AML-193 (cell line): ENCODE results near the gene NFATC2.

Source experiments
- DNase-seq, 2 experiments: peaks; one replicate each; lab custom pipeline; 2025; lab: John Stamatoyannopoulos, UW

NFATC2 gene

DNA sequence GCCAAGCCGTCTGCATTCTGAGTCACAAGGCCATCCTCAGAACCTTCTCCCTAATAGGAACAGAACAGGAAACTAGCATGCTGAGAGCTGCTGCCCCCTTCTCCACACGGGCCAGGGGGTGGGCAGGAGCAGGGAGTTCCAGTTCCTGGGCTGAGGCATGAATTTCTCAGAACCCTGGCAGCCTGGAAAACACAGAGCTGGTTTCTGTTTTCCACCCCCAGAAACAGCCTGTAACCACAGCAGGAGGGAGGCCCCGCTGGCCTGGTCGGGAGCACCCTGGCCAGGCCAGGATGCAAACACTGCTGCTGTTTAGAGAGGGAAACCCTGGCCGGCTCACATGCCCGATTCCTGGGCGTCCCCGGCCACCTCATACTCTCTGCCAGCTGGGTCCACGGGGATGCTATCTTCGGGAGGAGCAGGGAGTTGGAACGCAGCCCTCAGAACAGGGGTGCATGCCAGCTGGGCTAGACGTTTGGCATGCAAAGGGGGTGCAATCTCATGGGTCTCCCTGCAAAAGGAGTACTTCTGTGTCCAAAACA, 130.1 kb downstream of the NFATC2 start:
- no peak for DNase-seq

DNA sequence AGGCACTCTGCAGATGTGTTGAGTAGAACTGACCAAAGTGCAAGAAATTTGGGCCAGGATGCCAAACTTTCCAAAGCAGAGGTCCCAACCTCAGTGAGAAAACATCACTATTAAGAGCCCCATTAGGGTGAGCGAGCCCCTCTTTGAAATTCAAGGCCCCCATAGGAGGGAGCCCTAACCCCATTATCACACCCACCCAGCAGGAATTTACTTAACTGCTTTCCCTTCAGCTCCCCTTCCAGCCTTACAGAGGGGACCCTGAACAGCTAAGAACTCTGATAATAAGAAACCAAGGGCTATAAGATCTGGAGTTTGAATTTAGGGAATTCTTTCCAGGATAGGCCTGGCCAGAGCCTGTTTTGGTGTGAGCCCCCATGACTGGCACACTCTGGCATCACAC, 130.6 kb downstream of the NFATC2 start:
- no peak for DNase-seq

DNA sequence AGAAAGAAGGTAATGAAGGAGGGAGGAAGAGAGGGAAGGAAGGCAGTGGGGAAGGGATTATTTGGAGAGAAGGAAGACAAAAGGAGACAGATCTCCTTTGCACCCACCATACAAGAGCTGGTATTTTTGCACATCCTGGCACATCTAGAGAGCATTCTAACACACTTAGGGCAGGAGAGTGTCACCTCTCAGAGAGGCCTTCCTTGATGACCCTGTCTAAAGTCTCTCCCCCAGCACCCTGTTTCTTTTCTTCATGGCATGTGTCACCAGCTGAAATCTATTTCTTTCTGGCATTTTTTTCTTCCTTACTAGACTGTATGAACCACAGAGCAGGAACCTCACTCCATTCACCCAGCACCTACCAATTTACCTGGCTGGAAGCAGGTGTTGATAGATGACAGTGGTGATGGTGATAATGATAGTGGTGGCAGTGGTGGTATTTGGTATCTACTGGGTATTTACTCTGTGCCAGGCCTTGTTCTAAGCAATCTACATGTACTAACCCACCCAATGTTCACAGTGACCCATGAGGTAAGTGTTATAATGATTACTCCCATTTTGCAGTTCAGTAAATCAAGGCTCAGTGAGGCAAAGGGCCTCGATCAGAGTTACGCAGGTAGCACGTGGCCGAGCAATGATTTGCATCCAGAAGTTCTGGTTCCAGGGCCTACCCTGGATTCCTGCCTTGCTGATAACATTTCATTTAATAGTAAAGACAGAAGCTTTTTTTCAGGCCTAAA, 131.8 kb downstream of the NFATC2 start:
- DNase-seq = no peak

DNA sequence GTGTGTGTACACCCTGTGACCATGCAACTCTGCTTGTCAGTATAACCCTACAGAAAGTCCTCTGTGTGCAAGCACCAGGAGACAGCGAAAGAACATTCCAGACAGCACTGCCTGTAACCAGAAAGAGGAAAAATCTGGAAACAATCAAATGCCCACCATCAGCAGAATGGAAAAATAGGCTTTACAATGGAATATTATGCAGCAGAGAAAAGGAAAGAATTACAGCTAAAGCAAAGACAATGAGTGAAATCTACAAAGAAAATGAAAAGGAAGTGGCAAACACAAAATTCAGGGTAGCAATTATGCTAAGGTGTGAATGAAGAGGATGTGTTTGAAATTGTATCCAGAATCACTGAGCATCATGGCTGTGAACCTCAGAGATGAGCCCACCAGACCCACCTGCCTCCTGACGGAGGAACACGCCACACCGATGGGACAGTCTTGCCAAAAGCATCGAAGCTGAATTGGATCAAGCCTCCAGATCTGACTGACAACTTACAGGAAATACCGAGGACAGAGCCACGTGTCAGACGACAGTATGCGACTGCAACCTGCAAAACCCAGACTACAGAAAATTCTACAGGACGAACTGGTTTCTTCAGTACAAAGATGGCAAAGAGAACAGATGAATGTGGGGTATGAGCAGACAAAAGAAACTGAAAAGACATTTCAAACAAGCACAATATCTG, 133.2 kb downstream of the NFATC2 start:
- DNase-seq = no peak

DNA sequence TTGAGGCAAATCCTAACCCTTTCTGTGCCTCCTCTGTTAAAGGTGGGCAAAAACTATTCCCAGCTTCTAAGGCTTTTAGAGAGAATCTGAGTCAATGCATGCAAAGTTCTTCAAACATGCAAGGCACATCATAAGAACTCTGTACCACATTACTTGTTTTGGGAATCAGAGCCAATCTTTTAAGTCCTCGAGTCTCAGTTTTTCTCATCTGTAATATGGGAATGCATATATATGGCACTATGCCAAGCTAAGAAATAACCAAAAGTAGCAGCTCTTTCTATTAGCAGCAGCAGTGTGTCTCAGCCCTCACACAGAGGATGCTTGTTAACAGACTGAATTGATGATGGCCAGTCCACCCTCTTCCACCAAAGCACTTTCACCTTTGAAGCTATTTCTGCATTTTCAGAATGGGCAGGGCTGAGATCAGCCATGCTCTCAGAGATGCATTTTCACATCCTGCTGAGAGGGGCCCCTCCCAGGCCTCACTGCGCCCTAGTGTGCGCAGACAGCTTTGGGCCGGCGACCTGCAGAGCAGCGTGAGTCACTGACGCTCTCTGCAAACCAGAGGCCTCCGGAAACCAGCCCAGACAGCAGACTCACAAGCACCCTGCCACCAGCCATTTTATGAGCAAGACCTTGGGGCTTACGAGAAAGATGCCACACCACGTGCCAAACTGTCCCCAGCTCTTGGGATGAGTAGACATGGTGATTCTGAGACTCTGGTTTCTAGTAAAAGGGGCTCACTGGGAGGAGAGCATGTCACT, 138.0 kb downstream of the NFATC2 start:
- no peak for DNase-seq

DNA sequence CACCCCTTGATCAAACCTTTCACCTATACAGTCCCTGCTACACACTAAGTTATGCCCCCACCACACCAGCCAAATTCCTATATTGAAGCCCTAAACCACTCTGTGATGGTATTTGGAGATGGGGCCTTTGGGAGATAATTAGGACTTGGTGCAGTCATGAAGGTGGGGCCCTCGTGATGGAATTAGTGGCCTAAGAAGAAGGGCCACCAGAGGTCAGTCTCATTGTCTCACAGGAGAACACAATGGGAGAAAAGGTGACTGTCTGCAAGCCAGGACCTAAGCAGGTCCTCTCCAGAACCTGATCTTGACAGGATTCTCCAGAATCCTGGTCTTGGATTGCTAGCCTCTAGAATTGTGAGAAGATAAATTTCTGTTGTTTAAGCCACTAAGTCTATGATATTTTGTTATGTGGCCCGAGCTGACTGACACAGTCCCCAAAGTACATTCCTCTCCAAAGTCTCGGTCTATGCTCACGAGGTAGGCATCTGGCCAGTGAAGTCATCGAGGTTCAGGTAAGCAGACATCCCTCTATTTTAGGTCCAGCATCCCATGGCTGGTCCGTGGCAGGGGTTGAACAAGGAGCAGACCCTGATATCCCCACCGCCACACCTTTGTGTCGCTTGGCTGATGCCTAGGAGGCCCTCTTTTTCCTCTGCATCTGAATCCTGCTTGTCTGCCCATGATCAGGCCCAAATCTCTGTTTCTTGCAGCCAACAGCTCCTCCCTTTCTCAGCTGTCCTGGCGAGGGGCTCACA, 138.9 kb downstream of the NFATC2 start:
- DNase-seq = no peak

DNA sequence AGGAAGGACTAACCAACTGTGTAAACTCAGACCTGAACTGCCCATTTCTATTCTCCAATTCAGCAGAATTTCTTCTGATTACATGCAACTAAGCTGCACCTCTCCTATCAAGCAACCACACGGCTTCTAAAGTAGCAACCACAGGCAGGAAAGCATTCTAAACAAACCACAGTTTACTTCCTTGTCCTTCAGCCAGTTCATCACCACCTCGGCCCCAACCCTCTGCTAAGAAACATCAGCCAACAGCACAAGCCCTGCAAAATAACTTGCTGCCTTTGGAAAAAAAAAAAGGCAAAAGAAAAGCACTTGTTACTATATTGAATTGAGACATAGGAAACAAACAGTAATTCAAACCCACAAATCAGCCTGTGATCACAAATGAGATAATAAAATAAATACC, 140.3 kb downstream of the NFATC2 start:
- DNase-seq = no peak

DNA sequence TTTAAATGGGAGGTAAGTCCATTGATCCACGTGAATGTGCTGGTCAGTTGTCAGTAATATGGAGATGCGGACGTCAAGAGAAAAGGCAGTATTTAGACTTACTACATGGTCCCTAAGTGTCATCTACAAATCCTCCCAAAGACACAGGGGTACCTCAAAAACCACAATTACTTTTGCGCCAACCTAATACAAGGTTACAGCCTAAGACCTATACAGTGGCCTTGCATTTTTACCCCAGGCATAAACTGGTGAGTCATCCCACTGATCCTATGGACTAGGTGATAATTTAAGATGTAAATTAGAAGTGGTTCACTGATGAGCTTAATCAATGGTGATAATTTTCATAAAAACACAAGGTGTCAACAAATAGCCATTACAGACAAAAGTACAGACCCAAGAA, 141.0 kb downstream of the NFATC2 start:
- no peak for DNase-seq

DNA sequence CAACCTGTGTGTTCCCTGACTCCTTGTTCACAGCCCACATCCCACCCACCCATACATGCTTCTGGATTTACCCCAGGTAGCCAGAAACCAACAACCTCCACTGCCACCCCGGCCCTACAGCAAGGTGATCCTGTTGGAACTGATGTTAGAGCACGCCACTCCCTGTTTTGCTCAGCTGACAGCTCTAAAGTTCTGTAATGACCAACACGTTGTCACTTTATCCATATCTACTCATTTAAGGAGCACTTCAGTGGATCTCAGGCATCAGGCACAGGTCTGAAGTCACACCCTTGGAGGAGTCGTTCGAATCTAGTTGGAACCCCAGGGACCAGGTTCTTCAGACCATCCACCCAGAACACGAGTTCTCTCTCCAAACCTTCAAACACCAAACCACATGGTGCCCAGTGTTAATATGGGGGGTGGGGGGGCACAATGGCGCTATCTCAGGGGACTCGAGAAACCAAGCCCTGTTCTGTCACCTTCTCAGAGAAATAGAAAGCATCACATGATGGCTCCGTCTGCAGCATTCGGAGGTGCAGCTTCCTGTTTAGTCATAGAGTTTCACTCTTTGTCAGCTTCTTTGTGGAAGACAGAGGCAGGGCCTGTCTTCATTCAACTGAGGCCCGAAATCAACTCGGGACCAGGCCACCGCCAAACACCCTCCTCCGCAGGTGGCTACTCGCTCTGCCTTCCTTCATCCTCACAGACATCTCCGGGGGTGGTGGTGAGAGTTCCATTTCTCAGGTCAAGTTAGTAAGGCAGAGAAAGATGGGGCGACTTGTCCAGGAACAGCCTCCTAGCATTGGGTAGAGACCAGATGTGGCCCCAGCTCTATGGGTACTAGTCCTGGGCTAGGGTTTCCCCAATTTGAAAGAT, 142.2 kb downstream of the NFATC2 start:
- no peak for DNase-seq

DNA sequence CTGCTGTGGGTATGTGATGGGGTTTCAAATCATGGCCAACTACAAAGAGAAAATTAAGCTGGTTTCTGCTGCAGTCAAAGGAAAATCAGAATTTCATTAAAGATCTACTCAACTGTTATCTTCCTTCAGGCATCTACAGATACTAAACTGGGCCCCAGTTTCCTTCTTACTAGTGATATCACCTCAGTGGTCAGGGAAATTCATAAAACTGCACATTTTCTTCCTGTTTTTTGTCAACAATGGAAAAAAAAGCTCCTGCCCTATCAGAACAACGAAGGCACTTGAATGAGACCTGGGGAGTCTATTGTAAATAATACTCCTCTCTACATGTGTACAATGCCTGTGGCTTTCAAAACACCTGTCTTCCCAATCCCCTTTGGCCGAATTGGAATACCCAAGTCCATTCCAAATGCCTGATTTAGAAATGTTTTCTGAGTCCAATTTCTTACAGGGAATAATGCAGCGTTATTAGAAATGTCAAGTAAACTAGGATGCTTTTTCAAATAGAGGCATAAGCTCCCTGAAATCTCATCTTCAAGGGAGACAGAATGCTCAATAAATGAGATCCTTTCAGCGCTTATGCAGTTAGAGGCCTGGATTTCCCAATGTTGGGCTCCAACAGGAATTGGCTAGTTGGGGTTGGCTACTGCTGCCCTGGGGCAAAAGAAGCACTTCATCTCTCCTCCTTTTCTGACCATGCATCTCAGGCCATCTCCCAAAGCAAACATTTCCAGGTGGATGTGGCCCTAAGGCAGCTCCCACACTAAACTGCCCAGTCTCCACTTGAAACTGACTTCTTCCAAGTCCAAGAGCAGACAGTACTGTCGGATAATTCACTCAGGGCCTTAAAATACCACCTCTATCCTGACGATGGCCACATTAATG, 143.3 kb downstream of the NFATC2 start:
- DNase-seq = no peak

DNA sequence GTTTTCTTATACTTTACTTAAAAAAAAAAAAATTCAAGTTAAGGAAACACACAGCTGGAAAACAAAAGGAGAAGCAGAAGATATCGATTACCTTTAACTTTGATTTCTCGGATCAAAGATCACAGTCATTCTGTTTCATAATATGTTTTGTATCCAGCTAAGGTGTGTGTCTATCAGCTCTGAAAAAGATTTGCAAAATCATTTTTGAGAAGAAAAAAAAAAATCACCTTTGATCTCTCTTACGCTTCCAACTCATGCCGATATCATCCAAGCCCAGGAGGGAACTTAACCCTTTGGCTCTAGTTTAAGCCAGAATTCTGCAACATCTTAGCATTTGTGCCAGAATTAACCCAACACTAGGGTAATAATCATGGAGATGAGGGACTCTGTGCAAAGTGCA, 144.0 kb downstream of the NFATC2 start:
- no peak for DNase-seq

DNA sequence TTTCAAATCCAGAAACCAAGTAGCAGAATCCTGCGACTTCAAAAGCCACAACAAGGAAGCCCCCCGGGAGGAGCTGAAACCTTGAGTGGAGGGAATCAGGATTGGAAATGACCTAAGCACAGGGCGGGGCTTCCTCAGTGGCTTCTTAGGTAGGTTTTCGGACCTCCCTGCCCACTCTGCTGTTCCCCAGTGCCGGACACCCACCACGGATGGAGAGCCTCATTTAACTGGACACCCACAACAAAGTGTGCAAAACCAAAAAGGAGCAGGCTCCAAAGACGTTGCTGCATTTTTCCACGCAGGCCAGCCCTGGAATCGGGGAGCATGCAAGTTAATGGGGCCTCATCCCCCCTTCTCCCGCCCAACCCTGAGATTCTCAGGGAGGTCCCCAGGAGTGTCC, 144.4 kb downstream of the NFATC2 start:
- DNase-seq = no peak

DNA sequence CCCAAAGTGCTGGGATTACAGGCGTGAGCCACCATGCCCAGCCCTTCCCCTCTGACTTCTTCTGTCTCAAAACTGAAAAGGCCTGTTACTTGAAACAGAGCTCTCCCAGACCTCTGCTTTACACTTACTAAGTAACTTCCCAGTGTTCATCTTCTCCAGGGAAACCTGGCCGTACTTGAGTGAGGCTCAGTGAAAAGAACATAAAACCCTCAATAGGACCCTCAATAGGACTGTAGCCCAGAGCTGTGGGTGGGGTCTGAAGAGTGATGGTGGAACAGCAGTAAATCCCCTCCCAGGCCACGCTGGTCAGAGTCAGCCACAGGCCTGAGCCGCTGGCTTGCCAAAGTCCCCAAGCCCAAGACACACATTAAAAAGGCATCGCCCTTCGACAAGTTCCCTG, 145.4 kb downstream of the NFATC2 start:
- no peak for DNase-seq

DNA sequence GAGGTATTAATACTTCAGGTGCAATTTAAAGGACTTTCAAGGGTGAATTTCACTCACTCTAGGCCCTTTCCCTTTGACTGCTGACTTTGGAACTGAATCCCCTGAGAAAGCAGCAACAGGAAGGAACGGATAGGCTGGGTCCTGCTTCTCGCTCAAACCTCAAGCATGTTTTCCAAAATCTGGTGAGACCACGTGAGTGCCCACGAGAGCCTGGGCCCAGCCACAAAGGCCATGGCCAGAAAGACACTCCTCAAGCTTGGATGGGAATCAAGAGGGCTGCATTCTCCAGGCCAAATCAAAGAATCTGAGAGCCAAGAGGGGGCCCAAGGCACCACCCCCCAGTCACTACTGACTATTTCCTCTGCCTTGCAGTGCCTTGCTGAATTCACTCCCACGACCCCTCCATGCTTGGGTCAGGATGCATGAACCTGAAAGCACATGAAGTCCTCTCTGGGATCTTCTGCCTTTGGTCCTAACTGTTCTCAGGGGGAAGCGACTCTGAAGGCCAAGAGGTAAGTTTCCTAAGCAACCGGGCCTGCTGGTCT, 146.1 kb downstream of the NFATC2 start:
- DNase-seq = no peak

DNA sequence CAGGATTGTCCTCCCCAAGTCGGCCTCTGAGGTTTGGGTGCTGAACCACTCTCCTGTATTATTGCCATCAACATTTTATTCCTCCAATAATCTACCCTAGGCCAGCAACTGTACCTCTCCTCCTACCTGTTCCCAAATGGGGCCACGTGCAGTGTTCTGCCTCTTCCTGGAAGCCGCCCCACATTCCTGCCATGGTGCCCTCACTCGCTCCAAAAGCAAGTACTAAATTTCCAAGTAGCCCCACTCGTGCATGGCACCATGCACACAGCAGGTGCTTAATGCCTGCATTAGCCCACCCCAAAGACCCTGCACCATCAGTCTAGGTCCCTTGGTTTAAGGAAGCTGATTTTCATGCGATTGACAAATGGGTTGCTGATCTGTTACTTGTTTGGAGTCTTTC, 147.8 kb downstream of the NFATC2 start:
- DNase-seq = no peak

DNA sequence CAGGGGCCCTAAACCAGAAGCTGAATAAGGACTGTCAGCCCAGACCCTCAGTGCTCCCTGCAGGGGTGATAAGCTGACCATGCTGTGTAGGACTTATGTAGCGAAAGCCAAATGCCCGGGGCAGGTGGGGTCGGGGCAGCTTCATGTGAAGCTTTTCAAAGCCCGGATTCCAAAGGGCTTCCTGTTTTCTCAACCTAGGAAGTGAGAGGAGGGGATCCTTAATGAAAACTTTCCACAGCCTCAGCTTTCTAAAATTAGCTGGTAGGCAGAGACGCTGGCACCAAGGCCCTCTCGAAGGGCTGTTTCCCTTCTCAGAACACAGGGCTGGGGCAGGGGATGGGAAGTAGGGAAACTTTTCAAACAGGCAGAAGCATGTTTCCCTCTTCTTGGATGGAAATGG, 148.9 kb downstream of the NFATC2 start:
- DNase-seq = no peak

DNA sequence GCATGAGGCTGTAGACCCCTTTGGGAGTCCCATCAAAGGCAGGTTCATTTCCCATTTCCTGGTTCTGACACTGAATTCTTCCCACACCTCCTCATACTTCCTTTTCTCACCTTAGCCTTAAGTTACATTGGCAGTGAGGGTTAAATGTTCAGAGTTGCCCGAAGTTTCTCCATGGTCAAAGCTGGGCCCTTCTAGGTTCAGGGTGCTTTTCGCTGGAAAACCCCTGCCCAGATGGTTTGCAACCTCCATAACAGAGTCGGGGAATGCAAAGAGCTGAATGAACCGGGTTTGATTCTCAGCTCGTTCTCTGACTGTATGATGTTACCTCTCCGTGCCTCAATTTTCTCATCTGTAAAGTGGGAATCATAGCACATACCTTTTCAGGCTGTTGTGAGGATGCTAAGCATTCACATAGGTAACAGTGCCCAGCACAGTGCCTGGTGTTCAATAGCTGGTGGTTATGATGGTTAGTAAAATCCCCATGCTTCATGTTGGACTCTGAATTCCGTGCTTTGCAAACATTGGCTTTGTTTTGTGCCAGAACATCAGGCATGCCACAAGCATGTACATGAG, 149.8 kb downstream of the NFATC2 start:
- DNase-seq = no peak

DNA sequence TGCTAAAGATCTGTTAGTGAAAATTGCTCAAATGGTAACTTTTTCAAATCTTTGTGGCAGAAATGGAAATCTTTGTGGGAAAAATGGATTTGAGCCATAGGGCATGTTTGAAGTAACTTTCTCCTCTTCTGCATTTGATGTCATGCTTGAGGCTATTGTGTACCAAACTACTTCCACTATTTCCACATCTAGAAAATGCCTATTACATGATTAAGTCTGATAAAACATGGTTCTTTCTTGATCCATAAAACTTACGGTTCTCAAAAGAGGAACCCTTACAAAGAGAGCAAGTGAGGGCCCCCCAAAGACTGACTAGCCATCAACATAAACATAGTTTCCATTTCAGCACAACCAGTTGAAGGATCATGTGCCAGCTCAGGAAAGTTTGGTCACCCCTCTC, 150.6 kb downstream of the NFATC2 start:
- DNase-seq = no peak

DNA sequence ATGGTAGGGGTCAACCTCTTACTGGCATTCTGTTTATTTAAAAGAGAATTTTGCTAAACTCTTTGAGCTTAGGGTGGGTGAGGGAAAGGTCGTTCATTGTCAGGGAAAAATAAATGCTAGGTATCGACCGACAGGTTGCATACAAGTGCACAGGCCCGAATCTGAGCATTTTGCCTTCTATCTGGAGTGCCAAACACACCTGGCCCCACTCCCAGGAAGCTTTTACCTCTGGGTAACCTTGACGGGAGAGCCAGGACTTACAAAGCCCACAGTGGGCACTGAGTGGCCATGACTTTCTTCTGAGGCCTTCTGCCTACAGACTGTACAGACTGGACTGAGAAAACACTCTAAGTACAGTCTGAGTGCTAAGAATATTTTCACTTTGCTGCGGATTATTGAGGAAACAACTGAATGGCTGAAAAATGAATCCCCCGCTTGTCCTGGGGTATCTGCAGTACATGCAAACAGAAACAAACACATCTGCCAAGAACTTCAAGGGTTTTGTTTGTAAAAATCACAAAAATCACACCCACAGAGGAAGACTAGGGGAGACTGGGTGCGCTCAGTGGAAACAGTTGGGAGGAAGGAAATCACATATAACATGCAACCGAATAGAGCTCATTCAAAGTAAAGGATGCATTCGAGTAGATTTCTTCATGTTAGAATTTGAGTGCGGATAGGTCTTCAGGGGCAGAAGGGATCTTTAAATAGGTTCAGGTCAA, 152.8 kb downstream of the NFATC2 start:
- DNase-seq = no peak
